ENCODE data around the gene MXRA7. TPM values are rescaled to one million over a fixed set of nuclear protein-coding genes. Genes with fewer than 3 reads are reported as not detected.

The MXRA7 gene
- polyA plus RNA-seq, 1 of the 3 experiments (the other 2 are of a cell fraction): 154 TPM

- no peaks in the 10 kb centered on the region for H3K9me3 ChIP-seq
- peaks cover 12 to 28% of the 10 kb centered on the region in 2 experiments; a peak in 2 of 4 replicates for H3K4me1 ChIP-seq (ENCODE audit: control insufficient read depth in 1 of 2, insufficient read depth in 2 of 2, low read depth in 1 of 2, low read length in 1 of 2)
- H3K9me2 ChIP-seq: no peaks in the 10 kb centered on the region
- no peak overlapping the region for H3K27ac ChIP-seq (ENCODE audit: low read depth in 2 of 2, low read length in 1 of 2)
- no peaks in the 10 kb centered on the region for H3K27me3 ChIP-seq (ENCODE audit: insufficient read depth)
- CTCF ChIA-PET: interaction anchor here (0.8 to 7.0 kb wide), 11 partner anchors 11 to 183 kb away, joined by 3 to 69 read pairs (median 4); partner anchors contain the start of gene MXRA7
- H3K4me2 ChIP-seq: no peak overlapping the region
- no peak overlapping the region for H3K9ac ChIP-seq
- POLR2A ChIA-PET: no interaction called here
- peaks cover 16% of the 10 kb centered on the region for H3F3A ChIP-seq (replicated peaks; ENCODE audit: insufficient read depth)
- H2AFZ ChIP-seq (ENCODE audit: low read depth): no peak overlapping the region
- no peak for DNase-seq
- WGBS (ENCODE audit: low lambda C conversion rate): 92% methylated on average over 16 of the region's 16 CpGs
- TF ChIP-seq JUND (IDR thresholded peaks at IDR 0.05): no peak
- TF ChIP-seq FOXJ3 (CRISPR knock-in tag; IDR thresholded peaks at IDR 0.05): no peak
- peaks cover 0 to 5% of the 10 kb centered on the region in 2 experiments for H3K36me3 ChIP-seq (replicated peaks in 1 of 2; ENCODE audit: control insufficient read depth in 1 of 2, insufficient read depth in 2 of 2, low read length in 1 of 2)
- H3K4me3 ChIP-seq (ENCODE audit: low read depth in 2 of 2, low read length in 1 of 2): no peak overlapping the region
- peaks cover 100% of the 10 kb centered on the region for H3K79me2 ChIP-seq (ENCODE audit: insufficient read depth)
- peaks cover 66% of the 10 kb centered on the region for H4K20me1 ChIP-seq (ENCODE audit: insufficient read depth)
Observed at GRCh38 chr17:76695059-76695831, 15.5 kb downstream of the MXRA7 start.

GRCh38 chr17:76691379-76692191 is 19.2 kb downstream of the MXRA7 start:
- Histone ChIP-seq H3F3A (replicated peaks; ENCODE audit: insufficient read depth) (peaks cover 3% of the 10 kb centered on the region), H3K27ac (ENCODE audit: low read depth in 2 of 2, low read length in 1 of 2) (no peak overlapping the region), H3K9ac (no peak overlapping the region), H4K20me1 (ENCODE audit: insufficient read depth) (peaks cover 40% of the 10 kb centered on the region), H2AFZ (ENCODE audit: low read depth) (no peak overlapping the region), H3K79me2 (ENCODE audit: insufficient read depth) (peaks cover 80% of the 10 kb centered on the region), H3K27me3 (ENCODE audit: insufficient read depth) (no peaks in the 10 kb centered on the region), H3K36me3 (replicated peaks in 1 of 2; ENCODE audit: control insufficient read depth in 1 of 2, insufficient read depth in 2 of 2, low read length in 1 of 2) (peaks cover 8 to 11% of the 10 kb centered on the region in 2 experiments), H3K4me1 (ENCODE audit: control insufficient read depth in 1 of 2, insufficient read depth in 2 of 2, low read depth in 1 of 2, low read length in 1 of 2) (peaks cover 0 to 13% of the 10 kb centered on the region in 2 experiments; a peak in 1 of 4 replicates), H3K9me3 (no peaks in the 10 kb centered on the region), H3K4me3 (ENCODE audit: low read depth in 2 of 2, low read length in 1 of 2) (no peak overlapping the region), H3K4me2 (no peak overlapping the region), H3K9me2 (no peaks in the 10 kb centered on the region)
- ChIA-PET POLR2A (no interaction called here), CTCF (interaction anchor here (1.1 to 12.2 kb wide), 7 partner anchors 10 to 176 kb away, joined by 3 to 255 read pairs (median 9); partner anchors contain the start of genes MGAT5B and MXRA7)
- DNase-seq: no peak
- TF ChIP-seq RFX5 (IDR thresholded peaks at IDR 0.05; ENCODE audit: low read length) (no peak), FOXJ3 (CRISPR knock-in tag; IDR thresholded peaks at IDR 0.05) (no peak)
- 96% methylated on average over 14 of the region's 14 CpGs for WGBS (ENCODE audit: low lambda C conversion rate)

DNA sequence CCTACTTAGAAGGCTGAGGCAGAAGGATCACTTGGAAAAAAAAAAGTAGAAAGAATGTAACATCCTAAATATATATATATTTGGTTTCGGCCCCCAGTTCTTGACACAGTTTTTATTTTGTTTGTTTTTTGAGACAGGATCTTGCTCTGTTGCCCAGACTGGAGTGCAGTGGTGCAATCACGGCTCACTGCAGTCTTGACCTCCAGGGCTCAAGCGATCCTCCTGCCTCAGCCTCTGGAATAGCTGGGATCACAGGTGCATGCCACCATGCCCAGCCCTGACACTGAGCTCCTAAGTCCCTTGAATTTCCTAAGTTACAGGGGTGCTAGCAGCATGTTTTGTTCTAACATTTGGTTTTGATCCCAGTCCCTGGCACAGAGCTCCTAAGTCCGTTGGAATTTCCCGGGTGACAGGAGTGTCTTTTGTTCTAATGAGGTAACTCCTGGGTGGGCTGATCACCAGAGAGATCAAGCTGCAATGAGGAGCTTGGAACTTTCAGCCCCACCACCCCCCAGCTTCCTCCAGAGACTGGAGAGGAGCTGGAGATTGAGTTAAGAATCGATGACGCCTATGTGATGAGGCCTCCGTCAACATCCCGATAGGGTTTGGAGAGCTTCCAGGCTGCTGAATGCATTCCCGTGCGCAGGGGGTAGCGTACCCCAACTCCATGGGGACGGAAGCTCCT is 20.0 kb downstream of the MXRA7 start:
- Histone ChIP-seq H3K27ac (ENCODE audit: low read depth in 2 of 2, low read length in 1 of 2) (no peak overlapping the region), H3K4me3 (ENCODE audit: low read depth in 2 of 2, low read length in 1 of 2) (no peak overlapping the region), H2AFZ (ENCODE audit: low read depth) (no peak overlapping the region), H3K79me2 (ENCODE audit: insufficient read depth) (peaks cover 72% of the 10 kb centered on the region), H3F3A (replicated peaks; ENCODE audit: insufficient read depth) (peaks cover 3% of the 10 kb centered on the region), H3K36me3 (replicated peaks in 1 of 2; ENCODE audit: control insufficient read depth in 1 of 2, insufficient read depth in 2 of 2, low read length in 1 of 2) (peaks cover 8 to 12% of the 10 kb centered on the region in 2 experiments), H4K20me1 (ENCODE audit: insufficient read depth) (peaks cover 38% of the 10 kb centered on the region), H3K4me2 (no peak overlapping the region), H3K4me1 (ENCODE audit: control insufficient read depth in 1 of 2, insufficient read depth in 2 of 2, low read depth in 1 of 2, low read length in 1 of 2) (peaks cover 0 to 15% of the 10 kb centered on the region in 2 experiments; a peak in 1 of 4 replicates), H3K9me3 (no peaks in the 10 kb centered on the region), H3K9ac (no peak overlapping the region), H3K27me3 (ENCODE audit: insufficient read depth) (no peaks in the 10 kb centered on the region), H3K9me2 (no peaks in the 10 kb centered on the region)
- ChIA-PET POLR2A (no interaction called here), CTCF (interaction anchor here (1.3 to 12.2 kb wide), 7 partner anchors 9 to 168 kb away, joined by 4 to 255 read pairs (median 11); partner anchors contain the start of gene MXRA7)
- whole genome bisulfite sequencing (ENCODE audit: low lambda C conversion rate): 94% methylated on average over 13 of the region's 13 CpGs
- no peak for DNase-seq
- TF ChIP-seq YY1 (IDR thresholded peaks at IDR 0.05; ENCODE audit: low read depth) (no peak), RCOR1 (IDR thresholded peaks at IDR 0.05; ENCODE audit: low read length) (no peak), USF2 (IDR thresholded peaks at IDR 0.05; ENCODE audit: borderline replicate concordance, low read depth, low read length) (no peak), TAF1 (IDR thresholded peaks at IDR 0.05; ENCODE audit: borderline replicate concordance, low read depth, low read length) (no peak), EP300 (IDR thresholded peaks at IDR 0.05; ENCODE audit: borderline replicate concordance in 1 of 2, low read depth in 1 of 2, low read length in 1 of 2) (no peak), FOSL2 (IDR thresholded peaks at IDR 0.05; ENCODE audit: borderline replicate concordance, low read depth) (no peak), RAD21 (IDR thresholded peaks at IDR 0.05; ENCODE audit: low read length) (no peak), SMC3 (IDR thresholded peaks at IDR 0.05; ENCODE audit: low read depth, low read length) (no peak), TCF12 (IDR thresholded peaks at IDR 0.05) (no peak), POLR2AphosphoS5 (IDR thresholded peaks at IDR 0.05; ENCODE audit: low read depth, low read length) (no peak), RXRA (IDR thresholded peaks at IDR 0.05; ENCODE audit: borderline replicate concordance, low read depth) (no peak), FOXM1 (IDR thresholded peaks at IDR 0.05; ENCODE audit: low read depth) (no peak)
- TF ChIP-seq, protein P1, sequence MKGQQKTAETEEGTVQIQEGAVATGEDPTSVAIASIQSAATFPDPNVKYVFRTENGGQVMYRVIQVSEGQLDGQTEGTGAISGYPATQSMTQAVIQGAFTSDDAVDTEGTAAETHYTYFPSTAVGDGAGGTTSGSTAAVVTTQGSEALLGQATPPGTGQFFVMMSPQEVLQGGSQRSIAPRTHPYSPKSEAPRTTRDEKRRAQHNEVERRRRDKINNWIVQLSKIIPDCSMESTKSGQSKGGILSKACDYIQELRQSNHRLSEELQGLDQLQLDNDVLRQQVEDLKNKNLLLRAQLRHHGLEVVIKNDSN (IDR thresholded peaks at IDR 0.05; ENCODE audit: borderline replicate concordance, low read depth): no peak
- TF ChIP-seq, protein P2, sequence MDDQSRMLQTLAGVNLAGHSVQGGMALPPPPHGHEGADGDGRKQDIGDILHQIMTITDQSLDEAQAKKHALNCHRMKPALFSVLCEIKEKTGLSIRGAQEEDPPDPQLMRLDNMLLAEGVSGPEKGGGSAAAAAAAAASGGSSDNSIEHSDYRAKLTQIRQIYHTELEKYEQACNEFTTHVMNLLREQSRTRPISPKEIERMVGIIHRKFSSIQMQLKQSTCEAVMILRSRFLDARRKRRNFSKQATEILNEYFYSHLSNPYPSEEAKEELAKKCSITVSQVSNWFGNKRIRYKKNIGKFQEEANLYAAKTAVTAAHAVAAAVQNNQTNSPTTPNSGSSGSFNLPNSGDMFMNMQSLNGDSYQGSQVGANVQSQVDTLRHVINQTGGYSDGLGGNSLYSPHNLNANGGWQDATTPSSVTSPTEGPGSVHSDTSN (IDR thresholded peaks at IDR 0.05): no peak

Data from SK-N-SH (cell line).